PC-9 (cell line): ENCODE results near the gene ARHGEF28. TPM values are rescaled to one million over a fixed set of nuclear protein-coding genes. Genes with fewer than 3 reads are reported as not detected.

Experiments
- BruUV-seq: library from RNA; stranded (reverse); fragments of 400-500 nt; replicated peaks from 2 replicates; lab custom pipeline; 2021; lab: Mats Ljungman, UMichigan
- CTCF ChIA-PET: fragments of 300-600 bp; sonication (Branson Sonifier 250); formaldehyde crosslinking; loops from one replicate; lab custom pipeline; 2022; ENCODE audit warnings: antibody characterized with exemption; lab: Charles Lee
- POLR2A ChIA-PET: fragments of 300-600 bp; sonication (Branson Sonifier 250); formaldehyde crosslinking; loops from one replicate; lab custom pipeline; 2022; ENCODE audit warnings: antibody characterized with exemption; ENCODE audit not compliant: unreplicated experiment; lab: Charles Lee
- DNase-seq, 2 experiments: peaks; one replicate each; pipeline versions ENCODE4 v3.0.0 to v3.0.0-alpha.2; 2015 to 2022; ENCODE audit warnings: mixed read lengths in 1 of 2
- H2AFZ ChIP-seq: fragments of 200-600 bp; sonication (generic); 2 replicates; pipeline ENCODE4 v1.8.1; 2017; ENCODE audit warnings: antibody characterized with exemption
- H3F3A ChIP-seq: fragments of 200-600 bp; sonication (generic); 2 replicates; pipeline ENCODE4 v1.8.1; 2017; ENCODE audit warnings: antibody characterized with exemption, mild to moderate bottlenecking, low read depth; ENCODE audit not compliant: insufficient read depth
- H3K27ac ChIP-seq: fragments of 200-600 bp; sonication (generic); 2 replicates; pipeline ENCODE4 v1.6.1; 2016; ENCODE audit warnings: mixed run types
- H3K27me3 ChIP-seq: fragments of 200-600 bp; sonication (generic); 2 replicates; pipeline ENCODE4 v1.6.1; 2016; ENCODE audit warnings: low read depth, mixed run types; ENCODE audit not compliant: insufficient read depth
- H3K36me3 ChIP-seq: fragments of 200-600 bp; sonication (generic); 2 replicates; pipeline ENCODE4 v1.6.1; 2016; ENCODE audit warnings: low read depth, mixed run types
- H3K4me1 ChIP-seq: fragments of 200-600 bp; sonication (generic); replicated peaks from 2 replicates; pipeline ENCODE4 v1.6.1; 2016; ENCODE audit warnings: mixed run types; ENCODE audit not compliant: insufficient read depth
- H3K4me2 ChIP-seq: fragments of 200-600 bp; sonication (generic); 2 replicates; pipeline ENCODE4 v1.6.1; 2017; ENCODE audit warnings: mixed run types
- H3K4me3 ChIP-seq: fragments of 200-600 bp; sonication (generic); 2 replicates; pipeline ENCODE4 v1.6.1; 2016; ENCODE audit warnings: mixed run types
- H3K79me2 ChIP-seq: fragments of 200-600 bp; sonication (generic); 2 replicates; pipeline ENCODE4 v1.6.1; 2017; ENCODE audit warnings: low read depth, mixed run types
- H3K9me2 ChIP-seq: fragments of 200-600 bp; sonication (generic); 2 replicates; pipeline ENCODE4 v1.8.1; 2017; ENCODE audit warnings: mild to moderate bottlenecking; ENCODE audit not compliant: insufficient read depth
- H3K9me3 ChIP-seq: fragments of 200-600 bp; sonication (generic); 2 replicates; pipeline ENCODE4 v1.8.1; 2016; ENCODE audit warnings: low read depth; ENCODE audit not compliant: insufficient read depth
- H4K20me1 ChIP-seq: fragments of 200-600 bp; sonication (generic); 2 replicates; pipeline ENCODE4 v1.8.1; 2017; ENCODE audit not compliant: insufficient read depth
- EZH2 ChIP-seq: fragments of 200-600 bp; sonication (generic); IDR thresholded peaks from 2 replicates; pipeline ENCODE4 v1.8.0; 2017; ENCODE audit warnings: antibody characterized with exemption, low read depth
- intact Hi-C: fragments of 100-400 bp; cut with micrococcal nuclease; formaldehyde crosslinking; loops from one replicate; pipeline ENCODE4 v1.10.0; 2022; ENCODE audit not compliant: unreplicated experiment
- total RNA-seq: library from RNA; stranded (reverse); gene quantifications from 2 replicates; pipeline ENCODE4 v1.2.3, GENCODE V29; 2021
- TF ChIP-seq, protein P1 (sequence below): fragments of 200-600 bp; sonication (generic); conservative IDR thresholded peaks from 2 replicates; pipeline ENCODE4 v1.6.1; 2017; ENCODE audit warnings: mixed run types, antibody characterized with exemption, mild to moderate bottlenecking, moderate library complexity

ARHGEF28 gene
- total RNA-seq, 1 experiment from 2014 or later: 77.5 TPM

DNA sequence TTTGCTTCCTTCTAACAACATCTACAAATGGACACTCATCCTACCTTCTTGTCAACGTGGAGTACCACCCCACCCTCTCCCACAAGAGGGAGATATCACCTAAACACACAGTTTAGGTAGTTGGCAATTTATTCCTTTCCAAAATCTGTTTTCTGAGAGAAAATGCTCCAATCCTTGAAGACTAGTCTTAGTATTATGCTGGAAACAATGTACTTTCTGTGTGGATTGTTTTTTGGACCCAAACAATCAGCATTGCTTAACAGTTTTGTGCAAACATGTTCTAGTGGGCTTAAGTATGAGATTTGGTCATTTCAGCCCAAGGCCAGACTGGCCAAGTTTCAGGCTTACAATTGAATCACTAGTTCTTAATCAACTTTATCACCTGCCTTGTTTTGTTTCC lies 359.1 kb downstream of the ARHGEF28 start:
- no peaks in the 10 kb centered on the region for H3K27me3 ChIP-seq
- H4K20me1 ChIP-seq: no peaks in the 10 kb centered on the region
- no peaks in the 10 kb centered on the region for H3K79me2 ChIP-seq
- no TSS peak for BruUV-seq
- ChIA-PET CTCF (interaction anchor here (0.6 kb wide), 2 partner anchors 14 to 590 kb away, joined by 4 to 8 read pairs; no protein-coding TSS in a partner anchor), POLR2A (interaction anchor here (0.5 to 0.8 kb wide), 2 partner anchors 60 to 277 kb away, joined by 6 to 10 read pairs; no protein-coding TSS in a partner anchor)
- peak; percentile 25 to 46 for DNase-seq
- H3F3A ChIP-seq: no peaks in the 10 kb centered on the region
- no peaks in the 10 kb centered on the region for H3K36me3 ChIP-seq
- intact Hi-C loops: loop anchor here (1.0 to 10.0 kb wide), 5 partner anchors 49 to 657 kb away; no protein-coding TSS in a partner anchor
- H3K27ac ChIP-seq: no peak overlapping the region; the same call in 1 of the 2 replicates
- no peak overlapping the region for H3K4me3 ChIP-seq
- no peak for TF ChIP-seq EZH2
- TF ChIP-seq, protein P1, sequence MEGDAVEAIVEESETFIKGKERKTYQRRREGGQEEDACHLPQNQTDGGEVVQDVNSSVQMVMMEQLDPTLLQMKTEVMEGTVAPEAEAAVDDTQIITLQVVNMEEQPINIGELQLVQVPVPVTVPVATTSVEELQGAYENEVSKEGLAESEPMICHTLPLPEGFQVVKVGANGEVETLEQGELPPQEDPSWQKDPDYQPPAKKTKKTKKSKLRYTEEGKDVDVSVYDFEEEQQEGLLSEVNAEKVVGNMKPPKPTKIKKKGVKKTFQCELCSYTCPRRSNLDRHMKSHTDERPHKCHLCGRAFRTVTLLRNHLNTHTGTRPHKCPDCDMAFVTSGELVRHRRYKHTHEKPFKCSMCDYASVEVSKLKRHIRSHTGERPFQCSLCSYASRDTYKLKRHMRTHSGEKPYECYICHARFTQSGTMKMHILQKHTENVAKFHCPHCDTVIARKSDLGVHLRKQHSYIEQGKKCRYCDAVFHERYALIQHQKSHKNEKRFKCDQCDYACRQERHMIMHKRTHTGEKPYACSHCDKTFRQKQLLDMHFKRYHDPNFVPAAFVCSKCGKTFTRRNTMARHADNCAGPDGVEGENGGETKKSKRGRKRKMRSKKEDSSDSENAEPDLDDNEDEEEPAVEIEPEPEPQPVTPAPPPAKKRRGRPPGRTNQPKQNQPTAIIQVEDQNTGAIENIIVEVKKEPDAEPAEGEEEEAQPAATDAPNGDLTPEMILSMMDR: peak; percentile 73
- no peak overlapping the region for H3K4me2 ChIP-seq
- H3K9me2 ChIP-seq: no peaks in the 10 kb centered on the region
- H3K9me3 ChIP-seq: no peaks in the 10 kb centered on the region
- H2AFZ ChIP-seq: 0 out of 2 replicates have a peak overlapping the region, but pooled peaks have one; percentile 28
- no peaks in the 10 kb centered on the region; the same call in 1 of the 2 replicates for H3K4me1 ChIP-seq

DNA sequence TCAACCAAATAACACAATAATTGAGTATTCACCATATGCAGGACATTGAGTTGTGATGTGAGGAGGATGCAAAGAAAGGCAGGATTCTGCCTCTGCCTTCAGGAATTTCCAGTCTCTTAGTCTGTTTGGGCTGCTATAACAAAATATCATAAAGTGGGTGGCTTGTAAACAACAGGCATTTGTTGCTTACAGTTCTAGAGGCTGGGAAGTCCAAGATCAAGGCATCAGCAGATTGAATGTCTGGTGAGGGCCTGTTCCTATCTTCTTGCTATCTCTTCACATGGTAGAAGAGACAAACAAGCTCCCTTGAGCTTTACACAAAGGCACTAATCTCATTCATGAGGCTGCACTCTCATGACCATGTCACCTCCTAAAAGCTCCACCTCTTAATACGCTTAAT lies 360.7 kb downstream of the ARHGEF28 start:
- BruUV-seq: no TSS peak
- H3K4me1 ChIP-seq: no peaks in the 10 kb centered on the region; the same call in 1 of the 2 replicates
- H3K79me2 ChIP-seq: no peaks in the 10 kb centered on the region
- intact Hi-C loops: loop anchor here (10.0 kb wide), 2 partner anchors 82 to 408 kb away; no protein-coding TSS in a partner anchor
- no peak overlapping the region for H2AFZ ChIP-seq
- no peaks in the 10 kb centered on the region for H3K9me2 ChIP-seq
- no peak overlapping the region for H3K4me2 ChIP-seq
- no peaks in the 10 kb centered on the region for H3K36me3 ChIP-seq
- ChIA-PET POLR2A (no interaction called here), CTCF (no interaction called here)
- DNase-seq: no peak
- H3K27me3 ChIP-seq: no peaks in the 10 kb centered on the region
- H3K9me3 ChIP-seq: no peaks in the 10 kb centered on the region
- H3K27ac ChIP-seq: no peak overlapping the region
- no peaks in the 10 kb centered on the region for H3F3A ChIP-seq
- no peaks in the 10 kb centered on the region for H4K20me1 ChIP-seq
- TF ChIP-seq EZH2: no peak
- TF ChIP-seq, protein P1: no peak
- no peak overlapping the region for H3K4me3 ChIP-seq

DNA sequence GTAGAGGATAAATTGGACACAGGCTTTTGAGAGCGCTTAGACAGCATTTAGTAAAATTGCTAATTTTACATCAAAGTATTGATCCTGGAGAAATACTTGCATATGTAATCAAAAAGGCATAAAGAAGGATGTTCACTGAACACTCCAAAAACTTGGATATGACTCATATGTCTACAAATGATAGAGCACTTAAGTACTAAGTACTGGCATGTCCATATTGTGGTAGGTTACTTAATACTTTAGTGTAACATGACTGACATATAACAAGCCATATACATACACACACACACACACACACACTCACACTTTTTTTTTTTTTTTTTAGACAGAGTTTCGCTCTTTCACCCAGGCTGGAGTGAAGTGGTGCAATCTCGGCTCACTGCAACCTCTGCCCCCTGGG lies 361.9 kb downstream of the ARHGEF28 start:
- TF ChIP-seq EZH2: no peak
- TF ChIP-seq, protein P1: no peak
- H3K36me3 ChIP-seq: no peaks in the 10 kb centered on the region
- H3K4me2 ChIP-seq: no peak overlapping the region
- ChIA-PET CTCF (interaction anchor here (0.6 kb wide), 1 partner anchor 353 kb away, joined by 3 read pairs; no protein-coding TSS in a partner anchor), POLR2A (no interaction called here)
- no peaks in the 10 kb centered on the region for H3K79me2 ChIP-seq
- H3F3A ChIP-seq: no peaks in the 10 kb centered on the region
- intact Hi-C loops: loop anchor here (10.0 kb wide), 2 partner anchors 83 to 407 kb away; no protein-coding TSS in a partner anchor
- BruUV-seq: no TSS peak
- DNase-seq: no peak
- H3K27ac ChIP-seq: no peak overlapping the region
- H3K9me3 ChIP-seq: no peaks in the 10 kb centered on the region
- H3K4me1 ChIP-seq: no peaks in the 10 kb centered on the region; the same call in 1 of the 2 replicates
- H3K27me3 ChIP-seq: no peaks in the 10 kb centered on the region
- no peaks in the 10 kb centered on the region for H3K9me2 ChIP-seq
- H2AFZ ChIP-seq: no peak overlapping the region
- no peak overlapping the region for H3K4me3 ChIP-seq
- H4K20me1 ChIP-seq: no peaks in the 10 kb centered on the region
